ENCODE measurements around the gene RIPK4. TPM values are rescaled to one million over a fixed set of nuclear protein-coding genes. Genes with fewer than 3 reads are reported as not detected.
"Not testable (repeated sequence)": the region's sequence is repeated elsewhere in the genome, so short reads cannot be mapped to it uniquely, and the experiment has no call there.

The RIPK4 gene
- total and polyA plus RNA-seq, 7 experiments from 2014 or later: 0.24 to 2.2 (median 0.41) TPM; not detected in 1

DNA sequence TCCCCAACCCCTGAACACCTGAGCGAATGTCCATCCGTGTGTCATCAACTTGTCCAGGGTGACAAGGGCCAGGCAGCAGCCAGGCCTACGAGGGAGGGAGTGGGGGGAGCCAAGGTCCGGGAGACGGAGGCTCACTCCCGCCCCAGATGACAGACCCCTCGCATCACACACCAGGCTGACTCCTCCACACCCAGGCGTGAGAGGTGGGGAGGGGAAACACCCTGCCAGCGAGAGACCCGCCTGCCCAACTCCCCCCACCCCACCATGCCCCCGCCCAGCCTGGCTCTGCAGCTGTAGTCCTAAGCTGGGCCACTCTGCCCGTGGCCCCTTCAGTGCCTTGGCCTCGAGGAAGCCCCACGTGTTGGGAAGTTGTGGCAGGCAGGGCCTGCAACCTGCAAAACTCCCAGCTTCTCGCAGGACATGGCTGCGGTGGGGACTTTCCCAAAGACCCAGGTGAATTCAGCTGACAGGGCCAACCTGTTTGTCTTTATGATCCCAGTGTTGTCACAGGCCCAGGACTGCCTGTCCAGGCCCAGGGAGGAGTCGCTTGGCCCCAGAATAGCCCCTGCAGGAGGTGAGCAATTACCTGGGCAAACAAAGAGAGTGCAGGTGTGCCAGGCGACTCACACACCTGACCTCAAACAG, 62.9 kb downstream of the RIPK4 start:
- intact Hi-C loops (cut with micrococcal nuclease): no loop called here
- CTCF ChIA-PET: no interaction called here
- Histone ChIP-seq H3K27ac (ENCODE audit: low read depth, low read length) (no peak overlapping the region), H3K4me1 (ENCODE audit: control insufficient read depth in 2 of 2, insufficient read depth in 2 of 2, low read length in 2 of 2) (no peaks in the 10 kb centered on the region), H3K36me3 (ENCODE audit: control insufficient read depth in 2 of 3, insufficient read depth in 3 of 3, low read length in 3 of 3) (no peaks in the 10 kb centered on the region), H3K9me3 (ENCODE audit: control insufficient read depth in 2 of 3, low read length in 3 of 3) (no peaks in the 10 kb centered on the region), H3K27me3 (ENCODE audit: control insufficient read depth in 2 of 2, insufficient read depth in 2 of 2, low read length in 2 of 2) (no peaks in the 10 kb centered on the region), H3K4me3 (ENCODE audit: low read length) (no peak overlapping the region)
- Mint-ChIP-seq H3K36me3 (peaks cover 0 to 4% (median 0%) of the 10 kb centered on the region in 5 donors), H3K9me3 (peaks cover 0 to 14% (median 5%) of the 10 kb centered on the region in 11 donors), H3K27ac (no peak overlapping the region), H3K4me1 (peaks cover 0 to 6% (median 0%) of the 10 kb centered on the region in 7 donors), H3K4me3 (no peak overlapping the region), H3K27me3 (peaks cover 2 to 41% (median 23%) of the 10 kb centered on the region in 5 donors)
- POLR2A ChIA-PET: no interaction called here
- ATAC-seq (no peak), DNase-seq (no peak)

DNA sequence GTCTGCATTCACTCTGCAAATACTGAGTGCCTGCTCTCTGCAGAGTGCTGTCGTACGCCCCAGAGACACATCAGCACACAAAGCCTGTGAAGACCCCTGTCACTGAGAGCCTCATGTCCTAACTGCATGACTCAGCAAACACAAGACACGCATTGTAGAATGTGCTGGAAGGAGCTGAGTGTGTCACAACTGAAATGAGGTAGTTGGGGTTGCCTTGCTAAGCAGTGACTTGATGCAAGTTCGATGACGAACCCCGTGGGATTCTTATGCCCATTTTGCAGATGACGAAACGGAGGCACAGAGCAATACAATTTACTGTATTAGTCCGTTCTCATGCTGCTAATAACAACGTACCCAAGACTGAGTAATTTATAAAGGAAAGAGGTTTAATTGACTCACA, 65.1 kb downstream of the RIPK4 start:
- Mint-ChIP-seq H3K4me3 (no peak overlapping the region), H3K4me1 (peaks cover 0 to 1% (median 0%) of the 10 kb centered on the region in 7 donors), H3K9me3 (peaks cover 0 to 3% (median 2%) of the 10 kb centered on the region in 11 donors), H3K27me3 (peaks cover 2 to 42% (median 14%) of the 10 kb centered on the region in 5 donors), H3K27ac (no peak overlapping the region), H3K36me3 (peaks cover 0 to 2% (median 0%) of the 10 kb centered on the region in 5 donors)
- DNase-seq: no peak
- Histone ChIP-seq H3K9me3 (ENCODE audit: control insufficient read depth in 2 of 3, low read length in 3 of 3) (no peaks in the 10 kb centered on the region), H3K36me3 (ENCODE audit: control insufficient read depth in 2 of 3, insufficient read depth in 3 of 3, low read length in 3 of 3) (no peaks in the 10 kb centered on the region), H3K27ac (ENCODE audit: low read depth, low read length) (no peak overlapping the region), H3K4me1 (ENCODE audit: control insufficient read depth in 2 of 2, insufficient read depth in 2 of 2, low read length in 2 of 2) (no peaks in the 10 kb centered on the region), H3K27me3 (ENCODE audit: control insufficient read depth in 2 of 2, insufficient read depth in 2 of 2, low read length in 2 of 2) (no peaks in the 10 kb centered on the region), H3K4me3 (ENCODE audit: low read length) (no peak overlapping the region)
- ATAC-seq: peak; percentile 10
- ChIA-PET CTCF (no interaction called here), POLR2A (no interaction called here)
- intact Hi-C loops (cut with micrococcal nuclease): no loop called here

DNA sequence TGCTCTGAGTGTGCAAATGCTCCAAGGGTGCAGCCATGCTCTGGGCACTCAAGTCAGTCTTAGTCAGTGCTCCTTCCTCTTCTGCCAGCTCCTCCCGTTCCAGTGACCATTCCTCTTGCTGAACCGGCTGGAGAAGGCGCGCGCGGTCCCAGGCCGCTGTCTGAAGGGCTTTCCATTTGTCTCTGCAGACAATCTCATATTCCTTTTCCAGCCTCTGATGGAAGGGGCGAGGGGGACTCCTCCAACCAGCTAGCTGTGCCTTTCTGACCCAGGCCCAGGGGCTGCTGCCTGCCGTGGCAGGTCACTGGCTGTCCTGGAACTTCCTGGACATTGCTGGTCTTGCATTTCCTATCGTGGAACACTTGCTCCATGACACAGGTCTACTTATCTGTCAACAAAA, 67.5 kb downstream of the RIPK4 start:
- ChIA-PET POLR2A (no interaction called here), CTCF (no interaction called here)
- H3K4me1 ChIP-seq (ENCODE audit: control insufficient read depth in 2 of 2, insufficient read depth in 2 of 2, low read length in 2 of 2): no peaks in the 10 kb centered on the region
- intact Hi-C loops (cut with micrococcal nuclease): no loop called here
- ATAC-seq (no peak), DNase-seq (no peak)
- Mint-ChIP-seq H3K27me3 (peaks cover 2 to 32% (median 7%) of the 10 kb centered on the region in 5 donors), H3K27ac (no peak overlapping the region), H3K4me1 (peaks cover 0 to 1% (median 0%) of the 10 kb centered on the region in 7 donors), H3K9me3 (peaks cover 0 to 2% (median 0%) of the 10 kb centered on the region in 11 donors), H3K4me3 (no peak overlapping the region), H3K36me3 (no peaks in the 10 kb centered on the region)
- H3K4me3 ChIP-seq (ENCODE audit: low read length): no peak overlapping the region
- H3K9me3 ChIP-seq (ENCODE audit: control insufficient read depth in 2 of 3, low read length in 3 of 3): no peaks in the 10 kb centered on the region
- no peaks in the 10 kb centered on the region for H3K27me3 ChIP-seq (ENCODE audit: control insufficient read depth in 2 of 2, insufficient read depth in 2 of 2, low read length in 2 of 2)
- H3K36me3 ChIP-seq (ENCODE audit: control insufficient read depth in 2 of 3, insufficient read depth in 3 of 3, low read length in 3 of 3): no peaks in the 10 kb centered on the region
- H3K27ac ChIP-seq (ENCODE audit: low read depth, low read length): no peak overlapping the region

DNA sequence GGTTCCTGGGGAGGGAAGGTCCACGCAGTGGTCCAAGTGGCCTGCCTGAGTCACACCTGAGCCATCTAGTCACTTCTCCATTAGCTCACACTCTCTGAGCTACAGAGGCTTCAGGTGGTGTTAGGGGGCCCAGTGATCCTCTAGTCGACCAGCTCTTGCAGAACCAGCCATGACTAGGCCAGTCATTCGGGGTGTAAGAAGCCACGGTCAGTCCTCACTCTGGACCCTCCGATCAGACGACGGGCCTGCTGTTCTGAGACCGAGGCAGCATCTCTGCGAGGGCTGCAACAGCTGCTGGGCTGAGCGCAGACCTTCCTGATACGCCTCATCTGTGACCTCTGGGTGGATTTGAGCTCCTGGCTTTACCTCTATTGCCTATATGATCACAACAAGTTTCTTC, 68.8 kb downstream of the RIPK4 start:
- ChIA-PET CTCF (no interaction called here), POLR2A (no interaction called here)
- no peak for ATAC-seq
- Histone ChIP-seq H3K9me3 (ENCODE audit: control insufficient read depth in 2 of 3, low read length in 3 of 3) (no peaks in the 10 kb centered on the region), H3K27ac (ENCODE audit: low read depth, low read length) (no peak overlapping the region), H3K36me3 (ENCODE audit: control insufficient read depth in 2 of 3, insufficient read depth in 3 of 3, low read length in 3 of 3) (no peaks in the 10 kb centered on the region), H3K4me3 (ENCODE audit: low read length) (no peak overlapping the region), H3K27me3 (ENCODE audit: control insufficient read depth in 2 of 2, insufficient read depth in 2 of 2, low read length in 2 of 2) (no peaks in the 10 kb centered on the region), H3K4me1 (ENCODE audit: control insufficient read depth in 2 of 2, insufficient read depth in 2 of 2, low read length in 2 of 2) (no peaks in the 10 kb centered on the region)
- intact Hi-C loops (cut with micrococcal nuclease): no loop called here
- Mint-ChIP-seq H3K27me3 (peaks cover 2 to 33% (median 12%) of the 10 kb centered on the region in 5 donors), H3K4me1 (peaks cover 0 to 4% (median 0%) of the 10 kb centered on the region in 7 donors), H3K4me3 (no peak overlapping the region), H3K9me3 (peaks cover 0 to 2% (median 0%) of the 10 kb centered on the region in 11 donors), H3K36me3 (peaks cover 0 to 3% (median 0%) of the 10 kb centered on the region in 5 donors), H3K27ac (no peak overlapping the region)
- DNase-seq: no peak

DNA sequence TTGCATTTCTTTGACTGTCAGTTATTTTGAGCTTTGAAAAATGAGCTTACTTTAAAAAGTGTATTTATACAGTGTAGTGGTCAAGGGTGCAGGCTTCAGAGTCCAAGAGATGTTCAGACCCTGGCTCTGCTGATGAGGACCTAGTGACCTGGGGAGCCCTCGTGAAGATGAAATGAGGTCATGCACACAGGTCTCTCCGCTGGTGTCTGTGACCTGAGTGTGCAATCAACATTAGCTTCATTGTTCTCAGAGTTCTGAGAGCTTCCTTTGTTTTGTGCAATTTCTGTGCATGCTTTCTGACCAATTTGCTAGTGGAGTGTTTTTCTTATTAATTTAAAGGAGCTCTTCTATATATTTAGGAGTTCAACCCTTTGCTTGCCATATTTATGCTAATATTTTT, 71.3 kb downstream of the RIPK4 start:
- no peak overlapping the region for H3K27ac Mint-ChIP-seq
- H3K27me3 Mint-ChIP-seq: peaks cover 2 to 30% (median 20%) of the 10 kb centered on the region in 5 donors
- ATAC-seq (no peak), DNase-seq (no peak)
- Histone ChIP-seq H3K27me3 (ENCODE audit: control insufficient read depth in 2 of 2, insufficient read depth in 2 of 2, low read length in 2 of 2) (no peaks in the 10 kb centered on the region), H3K9me3 (ENCODE audit: control insufficient read depth in 2 of 3, low read length in 3 of 3) (no peaks in the 10 kb centered on the region), H3K27ac (ENCODE audit: low read depth, low read length) (no peak overlapping the region), H3K4me1 (ENCODE audit: control insufficient read depth in 2 of 2, insufficient read depth in 2 of 2, low read length in 2 of 2) (no peaks in the 10 kb centered on the region), H3K36me3 (ENCODE audit: control insufficient read depth in 2 of 3, insufficient read depth in 3 of 3, low read length in 3 of 3) (no peaks in the 10 kb centered on the region), H3K4me3 (ENCODE audit: low read length) (no peak overlapping the region)
- CTCF ChIA-PET: no interaction called here
- H3K36me3 Mint-ChIP-seq: peaks cover 0 to 3% (median 0%) of the 10 kb centered on the region in 5 donors
- peaks cover 0 to 2% (median 0%) of the 10 kb centered on the region in 11 donors for H3K9me3 Mint-ChIP-seq
- POLR2A ChIA-PET: no interaction called here
- intact Hi-C loops (cut with micrococcal nuclease): no loop called here
- no peak overlapping the region for H3K4me3 Mint-ChIP-seq
- peaks cover 0 to 4% (median 0%) of the 10 kb centered on the region in 7 donors for H3K4me1 Mint-ChIP-seq

DNA sequence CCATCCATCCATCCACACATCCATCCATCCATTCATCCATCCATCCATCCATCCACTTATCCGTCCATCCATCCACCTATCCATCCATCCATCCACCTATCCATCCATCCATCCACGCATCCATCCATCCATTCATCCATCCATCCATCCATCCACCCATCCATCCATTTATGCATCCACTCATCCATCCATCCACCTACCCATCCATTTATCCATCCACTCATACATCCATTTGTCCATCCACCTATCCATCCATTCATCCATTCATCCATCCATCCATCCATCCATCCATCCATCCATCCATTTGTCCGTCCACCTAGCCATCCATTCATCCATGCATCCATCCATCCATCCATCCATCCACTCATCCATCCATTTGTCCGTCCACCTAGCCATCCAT, 72.8 kb downstream of the RIPK4 start:
- intact Hi-C loops (cut with micrococcal nuclease); H3K27me3 ChIP-seq (ENCODE audit: control insufficient read depth in 2 of 2, insufficient read depth in 2 of 2, low read length in 2 of 2); CTCF ChIA-PET; H3K4me1 Mint-ChIP-seq; H3K4me3 Mint-ChIP-seq; H3K9me3 Mint-ChIP-seq; H3K27ac ChIP-seq (ENCODE audit: low read depth, low read length); H3K36me3 Mint-ChIP-seq; H3K9me3 ChIP-seq (ENCODE audit: control insufficient read depth in 2 of 3, low read length in 3 of 3); POLR2A ChIA-PET; H3K4me1 ChIP-seq (ENCODE audit: control insufficient read depth in 2 of 2, insufficient read depth in 2 of 2, low read length in 2 of 2); H3K36me3 ChIP-seq (ENCODE audit: control insufficient read depth in 2 of 3, insufficient read depth in 3 of 3, low read length in 3 of 3); ATAC-seq; DNase-seq; H3K4me3 ChIP-seq (ENCODE audit: low read length): not testable (repeated sequence)
- H3K27me3 Mint-ChIP-seq: peaks cover 2 to 23% (median 20%) of the 10 kb centered on the region in 5 donors
- peak overlapping the region in 1 of 9 donors; percentile 80 for H3K27ac Mint-ChIP-seq

DNA sequence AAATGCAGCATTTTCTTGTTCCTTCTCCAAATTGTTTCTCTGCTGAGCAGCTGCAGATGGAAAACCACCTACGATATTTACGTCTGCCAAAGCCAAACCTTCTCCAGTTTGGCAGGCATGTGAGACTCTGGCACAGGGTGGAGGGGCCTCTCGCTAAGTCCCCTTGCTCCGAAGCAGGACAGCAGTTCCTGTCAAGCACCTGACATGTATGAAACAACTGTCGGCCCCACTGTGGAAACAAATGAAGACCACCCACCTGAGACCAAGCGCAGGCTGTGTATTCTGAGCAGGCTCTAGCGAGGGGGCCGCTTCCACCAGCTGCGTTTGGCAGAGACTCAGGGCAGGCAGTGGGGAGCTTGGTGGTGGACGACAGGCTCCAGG, 74.7 kb downstream of the RIPK4 start:
- CTCF ChIA-PET: no interaction called here
- peaks cover 0 to 3% (median 0%) of the 10 kb centered on the region in 5 donors for H3K36me3 Mint-ChIP-seq
- no peak for ATAC-seq
- H3K4me3 Mint-ChIP-seq: no peak overlapping the region
- no peaks in the 10 kb centered on the region for H3K4me1 ChIP-seq (ENCODE audit: control insufficient read depth in 2 of 2, insufficient read depth in 2 of 2, low read length in 2 of 2)
- H3K36me3 ChIP-seq (ENCODE audit: control insufficient read depth in 2 of 3, insufficient read depth in 3 of 3, low read length in 3 of 3): no peaks in the 10 kb centered on the region
- no peaks in the 10 kb centered on the region for H3K27me3 ChIP-seq (ENCODE audit: control insufficient read depth in 2 of 2, insufficient read depth in 2 of 2, low read length in 2 of 2)
- no peaks in the 10 kb centered on the region for H3K9me3 ChIP-seq (ENCODE audit: control insufficient read depth in 2 of 3, low read length in 3 of 3)
- H3K27me3 Mint-ChIP-seq: peaks cover 0 to 21% (median 20%) of the 10 kb centered on the region in 5 donors
- intact Hi-C loops (cut with micrococcal nuclease): no loop called here
- H3K4me1 Mint-ChIP-seq: peaks cover 0 to 2% (median 0%) of the 10 kb centered on the region in 7 donors
- no peak overlapping the region for H3K4me3 ChIP-seq (ENCODE audit: low read length)
- H3K27ac Mint-ChIP-seq: no peak overlapping the region
- H3K9me3 Mint-ChIP-seq: peaks cover 0 to 3% (median 0%) of the 10 kb centered on the region in 11 donors
- no peak for DNase-seq
- POLR2A ChIA-PET: no interaction called here
- H3K27ac ChIP-seq (ENCODE audit: low read depth, low read length): no peak overlapping the region
